Activated CD8-positive, alpha-beta T cell treated with anti-CD3 and anti-CD28 coated beads, Interleukin-2, amount 10 ng/mL, durations not matched to agents 7 days and 5 days (primary cell): ENCODE data around the gene KDM5C. TPM values are rescaled to one million over a fixed set of nuclear protein-coding genes. Genes with fewer than 3 reads are reported as not detected.

ENCODE experiments used
- ATAC-seq: fragments of 150-1000 bp; cut with Tn5 transposase; one replicate; pipeline ENCODE4 v1.10.0; 2021; ENCODE audit warnings: moderate library complexity
- CTCF ChIA-PET: fragments of 350-600 bp; sonication (Branson Sonifier 250); formaldehyde crosslinking; loops from one replicate; lab custom pipeline; 2021; ENCODE audit warnings: antibody characterized with exemption; lab: Charles Lee
- POLR2A ChIA-PET: fragments of 350-600 bp; sonication (Branson Sonifier 250); formaldehyde crosslinking; loops from one replicate; lab custom pipeline; 2021; ENCODE audit warnings: antibody characterized with exemption; lab: Charles Lee
- DNase-seq: peaks from one replicate; pipeline ENCODE4 v3.0.0-alpha.2; 2020
- H3K27ac Mint-ChIP-seq: one replicate; pipeline ENCODE4 v1.8.0; 2021; ENCODE audit warnings: mild to moderate bottlenecking, mixed read lengths
- H3K27me3 Mint-ChIP-seq: one replicate; pipeline ENCODE4 v1.8.0; 2021; ENCODE audit warnings: low read depth, mixed read lengths
- H3K36me3 Mint-ChIP-seq: one replicate; pipeline ENCODE4 v1.8.0; 2021; ENCODE audit warnings: low read depth, mixed read lengths
- H3K4me1 Mint-ChIP-seq: one replicate; pipeline ENCODE4 v1.8.0; 2021; ENCODE audit warnings: low read depth, mixed read lengths
- H3K4me3 Mint-ChIP-seq: one replicate; pipeline ENCODE4 v1.8.0; 2021; ENCODE audit warnings: mild to moderate bottlenecking, mixed read lengths
- H3K9me3 Mint-ChIP-seq: one replicate; pipeline ENCODE4 v1.8.0; 2022; ENCODE audit warnings: mixed read lengths; ENCODE audit not compliant: insufficient read depth
- total RNA-seq, 2 experiments: library from RNA; stranded (reverse); gene quantifications; one replicate each; pipeline ENCODE4 v1.2.3, GENCODE V29; 2021

Gene KDM5C
- total RNA-seq, 2 experiments from 2014 or later, result 81.8 to 84.4 TPM

DNA sequence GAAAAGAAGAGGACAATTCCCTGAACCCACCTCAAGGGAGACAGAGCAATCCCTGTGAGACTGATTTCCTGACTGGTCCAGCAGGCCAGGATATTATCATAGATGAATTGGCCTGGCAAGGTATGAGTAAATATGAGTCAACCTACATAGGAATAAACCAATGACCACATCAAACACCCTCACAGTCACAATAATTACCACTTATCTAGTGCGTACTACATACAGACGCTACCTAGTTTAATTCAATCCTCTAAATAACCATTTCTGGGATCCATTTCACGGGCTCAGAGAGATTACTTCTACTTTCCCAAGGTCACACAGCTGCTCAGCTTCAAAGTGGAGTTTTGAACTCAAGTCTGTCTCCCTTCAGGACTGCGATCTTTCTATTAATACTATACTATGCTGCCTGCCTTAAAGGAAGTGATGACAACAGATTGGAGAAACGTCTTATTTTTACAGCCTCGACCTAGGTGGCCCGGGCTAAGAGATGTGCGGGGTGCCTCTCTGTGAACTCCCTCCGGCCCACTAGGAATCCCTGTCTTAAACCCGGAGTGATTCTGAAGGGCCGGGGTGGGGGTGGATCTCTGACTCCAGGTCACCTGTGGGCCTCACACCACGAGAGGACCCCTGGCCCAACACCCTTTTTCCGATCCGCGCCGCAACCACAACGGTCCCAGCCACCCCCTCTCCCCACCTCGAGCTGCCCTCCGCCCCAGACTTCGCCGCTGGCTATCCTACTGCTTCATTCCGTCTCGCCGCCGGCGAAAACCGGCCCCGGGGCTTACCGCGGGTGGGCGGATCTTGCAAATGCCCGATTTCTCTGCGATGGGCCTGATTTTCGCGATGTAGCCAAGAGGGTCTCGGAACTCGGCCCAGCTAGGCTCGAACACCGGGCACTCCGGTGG is 800 bp downstream of the KDM5C start:
- H3K27ac Mint-ChIP-seq, result peak overlapping the region; percentile 97
- peaks cover 47% of the 10 kb centered on the region for H3K4me1 Mint-ChIP-seq
- H3K9me3 Mint-ChIP-seq, result no peaks in the 10 kb centered on the region
- ChIA-PET POLR2A (interaction anchor here (1.9 kb wide), 1 partner anchor 8 kb away, joined by 8 read pairs; no protein-coding TSS in a partner anchor), CTCF (interaction anchor here (1.0 kb wide), 1 partner anchor 152 kb away, joined by 3 read pairs; no protein-coding TSS in a partner anchor)
- peaks cover 20% of the 10 kb centered on the region for H3K36me3 Mint-ChIP-seq
- peak overlapping the region; percentile 90 for H3K4me3 Mint-ChIP-seq
- ATAC-seq (peak; percentile 18), DNase-seq (peak; percentile 22)
- peaks cover 2% of the 10 kb centered on the region for H3K27me3 Mint-ChIP-seq

DNA sequence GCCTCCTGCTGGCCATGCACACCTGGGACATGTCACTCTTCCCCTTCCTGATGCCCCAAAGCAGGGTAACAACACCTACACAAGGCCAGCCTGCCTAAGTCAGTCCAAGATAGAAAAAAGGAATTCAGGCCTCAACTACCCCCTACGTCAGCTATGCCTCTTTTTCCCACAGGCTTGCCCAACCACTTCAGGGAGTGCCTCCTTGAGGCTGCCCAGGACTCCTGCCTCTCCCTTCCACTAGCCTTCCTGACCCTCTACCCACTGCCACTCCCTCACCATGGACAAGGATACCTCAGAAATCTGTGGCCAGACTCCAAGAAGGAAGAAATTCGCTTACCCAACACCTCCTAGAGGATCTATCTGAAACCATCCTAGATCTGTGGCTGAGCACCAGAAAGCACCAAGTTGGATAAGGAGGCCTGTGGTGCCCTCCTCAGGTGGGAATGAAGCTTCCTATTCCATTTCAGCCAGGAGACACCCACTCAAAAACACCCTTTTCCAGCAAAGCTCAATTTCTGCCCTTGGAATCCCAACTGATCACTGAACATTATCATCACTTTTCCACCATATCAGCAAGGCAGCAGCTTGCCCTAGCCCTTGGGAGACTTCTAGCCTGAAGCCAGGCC is 1.8 kb downstream of the KDM5C start:
- Mint-ChIP-seq H3K4me1 (peaks cover 47% of the 10 kb centered on the region), H3K27ac (peak overlapping the region; percentile 97), H3K36me3 (peaks cover 22% of the 10 kb centered on the region), H3K4me3 (peak overlapping the region; percentile 90), H3K27me3 (no peaks in the 10 kb centered on the region), H3K9me3 (no peaks in the 10 kb centered on the region)
- ATAC-seq, result no peak
- CTCF ChIA-PET, result no interaction called here
- no peak for DNase-seq
- POLR2A ChIA-PET, result no interaction called here

DNA sequence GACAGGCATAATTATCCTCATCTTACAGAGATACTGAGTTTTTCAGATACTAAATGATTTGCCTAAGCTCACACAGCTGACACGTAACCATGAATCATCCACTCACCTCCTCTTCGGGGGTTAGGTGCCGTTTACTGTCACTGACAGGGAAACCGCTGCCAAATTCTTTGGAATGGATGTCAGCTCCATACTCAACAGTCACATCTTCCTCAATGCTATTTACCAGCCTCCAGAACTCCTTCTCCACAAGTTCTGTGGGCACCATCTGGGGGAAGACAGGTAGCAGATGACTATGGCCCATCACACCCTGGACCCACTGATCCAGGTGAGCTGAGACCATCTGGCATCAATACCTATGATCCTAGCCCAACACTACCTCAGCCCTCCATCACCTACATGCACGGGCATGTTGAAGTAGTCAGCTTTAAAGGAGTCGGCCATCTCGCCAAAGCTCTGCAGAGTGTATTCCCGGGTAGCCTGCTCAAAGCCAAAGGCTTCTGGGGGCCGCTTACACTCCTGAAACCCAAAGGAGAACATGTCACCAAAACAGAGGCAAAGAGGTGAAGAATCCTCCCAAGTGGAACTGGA is 13.5 kb downstream of the KDM5C start:
- no peak overlapping the region for H3K27ac Mint-ChIP-seq
- POLR2A ChIA-PET, result interaction anchor here (1.4 kb wide), 1 partner anchor 14 kb away, joined by 4 read pairs; no protein-coding TSS in a partner anchor

DNA sequence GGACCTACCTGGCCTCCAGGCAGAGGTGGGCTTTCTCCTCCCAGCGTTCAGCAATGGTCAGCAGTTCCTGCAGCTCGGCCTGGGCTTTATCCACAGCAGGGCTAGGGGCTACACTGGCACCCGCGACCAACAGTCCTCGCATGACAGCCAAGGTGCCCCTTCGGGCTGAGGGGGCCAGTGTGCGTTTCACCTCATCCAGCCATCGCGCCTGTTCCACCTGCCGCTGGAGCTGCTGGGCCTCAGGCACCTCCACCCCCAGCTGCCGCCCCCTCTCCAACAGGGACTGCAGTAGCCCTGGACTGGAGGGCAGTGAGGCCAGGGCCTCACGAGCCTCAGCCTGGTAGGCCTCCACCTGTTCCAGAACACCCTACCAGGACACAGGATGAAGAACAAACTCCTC is 28.3 kb downstream of the KDM5C start:
- Mint-ChIP-seq H3K9me3 (no peaks in the 10 kb centered on the region), H3K36me3 (peaks cover 36% of the 10 kb centered on the region), H3K27ac (no peak overlapping the region), H3K4me1 (no peaks in the 10 kb centered on the region), H3K27me3 (no peaks in the 10 kb centered on the region), H3K4me3 (no peak overlapping the region)
- ATAC-seq (no peak), DNase-seq (no peak)
- CTCF ChIA-PET, result no interaction called here
- POLR2A ChIA-PET, result no interaction called here

More for the DNA sequence above, 13.5 kb downstream of the KDM5C start:
- peaks cover 53% of the 10 kb centered on the region for H3K36me3 Mint-ChIP-seq
- no peak for ATAC-seq
- no peaks in the 10 kb centered on the region for H3K9me3 Mint-ChIP-seq
- DNase-seq, result no peak
- H3K4me3 Mint-ChIP-seq, result no peak overlapping the region
- H3K4me1 Mint-ChIP-seq, result no peaks in the 10 kb centered on the region
- CTCF ChIA-PET, result no interaction called here
- no peaks in the 10 kb centered on the region for H3K27me3 Mint-ChIP-seq

DNA sequence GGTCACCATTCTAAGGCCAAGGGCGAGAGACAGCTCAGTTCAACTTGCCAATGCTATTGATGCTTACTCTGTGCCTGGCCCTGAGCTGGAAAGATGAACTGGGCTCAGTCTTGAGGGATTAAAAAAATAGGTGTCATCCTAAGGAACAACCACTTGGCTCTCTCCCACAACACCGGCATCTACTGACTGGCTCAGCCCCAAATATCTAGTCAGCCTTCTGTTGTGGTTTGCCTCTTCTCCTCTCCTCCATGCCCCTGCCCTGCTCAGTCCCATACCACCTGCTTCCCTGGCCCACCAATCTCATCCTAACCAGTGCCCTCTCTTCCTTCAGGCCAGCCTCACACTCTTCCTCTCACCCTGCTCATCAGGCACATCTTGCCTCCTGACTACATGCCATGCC is 29.6 kb downstream of the KDM5C start:
- Mint-ChIP-seq H3K27me3 (no peaks in the 10 kb centered on the region), H3K27ac (no peak overlapping the region), H3K9me3 (no peaks in the 10 kb centered on the region), H3K4me3 (no peak overlapping the region), H3K36me3 (peaks cover 33% of the 10 kb centered on the region), H3K4me1 (no peaks in the 10 kb centered on the region)
- CTCF ChIA-PET, result no interaction called here
- POLR2A ChIA-PET, result no interaction called here
- no peak for ATAC-seq
- DNase-seq, result no peak

DNA sequence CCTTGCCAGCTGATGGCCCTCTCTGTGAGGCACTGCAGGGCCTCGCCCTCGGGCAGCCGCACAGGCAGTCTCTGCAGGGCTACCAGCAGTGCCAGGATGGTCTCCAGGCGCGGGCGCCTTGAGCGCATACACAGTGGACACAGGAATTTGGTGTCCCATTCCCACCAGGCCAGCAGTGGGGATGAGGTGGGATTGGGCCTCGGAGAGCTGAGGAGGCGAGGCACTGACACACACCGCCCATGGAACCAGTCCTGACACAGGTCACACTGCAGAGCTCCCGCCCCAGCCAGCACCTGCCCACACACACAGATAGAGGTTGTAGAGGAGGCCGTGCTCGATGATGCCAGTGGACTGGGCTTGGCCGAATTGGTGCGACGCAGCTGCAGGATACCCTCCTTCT is 30.7 kb downstream of the KDM5C start:
- no peak overlapping the region for H3K4me3 Mint-ChIP-seq
- CTCF ChIA-PET, result no interaction called here
- DNase-seq (no peak), ATAC-seq (no peak)
- H3K27me3 Mint-ChIP-seq, result no peaks in the 10 kb centered on the region
- H3K36me3 Mint-ChIP-seq, result peaks cover 30% of the 10 kb centered on the region
- H3K4me1 Mint-ChIP-seq, result peaks cover 3% of the 10 kb centered on the region
- POLR2A ChIA-PET, result no interaction called here
- no peak overlapping the region for H3K27ac Mint-ChIP-seq
- no peaks in the 10 kb centered on the region for H3K9me3 Mint-ChIP-seq

DNA sequence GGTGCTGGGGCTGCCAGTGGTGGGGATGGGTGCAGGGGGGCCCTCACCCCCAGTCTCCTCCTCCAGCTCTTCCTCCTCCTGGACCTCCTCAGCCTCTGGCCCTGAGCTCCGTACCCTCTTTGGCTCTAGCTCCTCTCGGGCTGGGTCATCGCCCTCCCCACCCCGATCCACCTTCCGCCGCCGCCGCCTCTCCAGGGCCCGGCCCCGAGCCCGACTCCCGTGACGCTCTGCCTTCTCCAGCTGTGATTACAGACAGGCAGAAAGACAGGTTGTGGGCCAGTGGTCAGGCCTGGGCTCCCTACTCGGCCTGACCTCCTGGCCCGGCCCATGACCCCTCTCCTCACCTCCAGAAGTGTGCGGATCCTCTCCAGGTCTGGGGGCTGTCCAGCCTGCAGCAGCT is 31.9 kb downstream of the KDM5C start:
- Mint-ChIP-seq H3K36me3 (peaks cover 22% of the 10 kb centered on the region), H3K27me3 (no peaks in the 10 kb centered on the region)
- CTCF ChIA-PET, result no interaction called here

DNA sequence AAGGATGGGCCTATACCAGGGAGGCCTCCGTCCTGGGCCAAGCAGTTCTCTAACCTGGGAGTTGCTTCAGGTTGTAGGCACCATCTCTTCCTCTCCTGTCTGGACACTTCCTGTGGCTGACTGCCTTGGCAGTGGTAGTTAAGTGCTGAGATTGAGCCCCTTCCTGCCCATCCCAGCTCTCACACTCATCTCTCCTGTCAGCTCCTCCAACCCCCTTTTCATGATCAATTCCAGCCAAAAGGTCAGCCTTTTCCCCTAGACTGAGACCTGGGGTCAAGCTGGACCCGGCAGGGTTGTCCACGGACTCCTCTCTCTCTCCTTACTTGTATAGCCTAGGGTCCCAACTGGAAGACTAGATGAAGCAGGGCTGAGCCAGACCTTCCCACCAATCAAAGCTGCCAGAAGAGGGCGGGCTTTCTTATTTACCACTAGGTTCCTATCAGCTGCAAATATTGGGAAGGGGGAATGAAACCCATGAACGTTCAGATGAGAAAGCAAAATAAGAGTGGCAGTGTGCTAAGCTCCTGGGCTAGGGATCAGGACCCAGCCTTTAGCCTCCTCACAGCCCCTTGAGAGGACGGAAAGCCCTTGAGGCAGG is 34.5 kb downstream of the KDM5C start:
- no peak overlapping the region for H3K27ac Mint-ChIP-seq
- no peaks in the 10 kb centered on the region for H3K27me3 Mint-ChIP-seq
- peaks cover 6% of the 10 kb centered on the region for H3K4me1 Mint-ChIP-seq
- peaks cover 5% of the 10 kb centered on the region for H3K36me3 Mint-ChIP-seq
- no peak overlapping the region for H3K4me3 Mint-ChIP-seq
- DNase-seq (no peak), ATAC-seq (no peak)
- CTCF ChIA-PET, result interaction anchor here (1.2 to 1.7 kb wide), 3 partner anchors 14 to 30 kb away, joined by 3 to 5 read pairs (median 4); no protein-coding TSS in a partner anchor
- POLR2A ChIA-PET, result no interaction called here
- no peaks in the 10 kb centered on the region for H3K9me3 Mint-ChIP-seq

More for the DNA sequence above, 31.9 kb downstream of the KDM5C start:
- Mint-ChIP-seq H3K27ac (no peak overlapping the region), H3K9me3 (no peaks in the 10 kb centered on the region), H3K4me1 (peaks cover 6% of the 10 kb centered on the region), H3K4me3 (no peak overlapping the region)
- POLR2A ChIA-PET, result no interaction called here
- ATAC-seq (no peak), DNase-seq (no peak)

DNA sequence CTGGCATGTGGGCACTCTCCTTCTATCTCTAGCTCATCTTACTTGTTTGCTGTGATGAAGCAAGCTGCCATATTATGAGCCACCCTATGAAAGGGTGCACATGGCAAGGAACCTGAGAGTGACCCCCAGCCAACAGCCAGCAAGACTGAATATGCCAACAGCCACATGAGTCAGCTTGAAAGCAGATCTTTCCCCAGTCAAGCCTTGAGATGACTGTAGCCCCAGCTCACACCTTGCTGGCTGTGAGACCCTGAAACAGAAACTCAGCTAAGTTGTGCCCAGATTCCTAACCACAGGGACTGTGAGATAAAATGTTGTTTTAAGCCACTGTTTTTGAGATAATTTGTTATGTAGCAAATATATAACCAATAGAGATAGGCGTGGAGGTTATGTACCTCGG is 36.2 kb downstream of the KDM5C start:
- no peaks in the 10 kb centered on the region for H3K27me3 Mint-ChIP-seq
- H3K4me3 Mint-ChIP-seq, result no peak overlapping the region
- POLR2A ChIA-PET, result no interaction called here
- H3K36me3 Mint-ChIP-seq, result peaks cover 2% of the 10 kb centered on the region
- H3K27ac Mint-ChIP-seq, result no peak overlapping the region
- peaks cover 6% of the 10 kb centered on the region for H3K4me1 Mint-ChIP-seq
- no peak for DNase-seq
- no peaks in the 10 kb centered on the region for H3K9me3 Mint-ChIP-seq
- peak; percentile 47 for ATAC-seq
- CTCF ChIA-PET, result no interaction called here

DNA sequence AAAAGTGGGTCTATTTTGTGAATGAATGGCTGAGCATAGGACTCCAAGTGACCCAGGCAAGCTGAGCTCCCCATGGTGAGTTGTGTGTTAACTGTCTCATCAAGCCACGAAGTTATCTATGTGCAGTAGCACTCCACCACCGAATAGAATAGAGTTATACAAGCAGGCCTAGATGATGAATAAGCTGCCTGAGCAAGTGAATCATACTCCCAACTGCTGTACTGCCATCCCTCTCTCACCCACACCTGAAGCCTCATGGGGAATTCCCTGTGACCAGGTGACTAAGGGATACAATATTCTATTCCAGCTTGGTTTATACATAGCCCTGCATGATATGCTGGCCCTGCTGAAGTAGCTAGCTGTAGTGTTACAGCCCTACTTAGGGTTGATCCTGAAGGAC is 38.7 kb downstream of the KDM5C start:
- H3K9me3 Mint-ChIP-seq, result no peaks in the 10 kb centered on the region
- peaks cover 6% of the 10 kb centered on the region for H3K4me1 Mint-ChIP-seq
- ChIA-PET POLR2A (no interaction called here), CTCF (no interaction called here)
- no peak for ATAC-seq
- no peak overlapping the region for H3K27ac Mint-ChIP-seq
- no peaks in the 10 kb centered on the region for H3K27me3 Mint-ChIP-seq
- H3K36me3 Mint-ChIP-seq, result no peaks in the 10 kb centered on the region
- DNase-seq, result no peak
- H3K4me3 Mint-ChIP-seq, result no peak overlapping the region

DNA sequence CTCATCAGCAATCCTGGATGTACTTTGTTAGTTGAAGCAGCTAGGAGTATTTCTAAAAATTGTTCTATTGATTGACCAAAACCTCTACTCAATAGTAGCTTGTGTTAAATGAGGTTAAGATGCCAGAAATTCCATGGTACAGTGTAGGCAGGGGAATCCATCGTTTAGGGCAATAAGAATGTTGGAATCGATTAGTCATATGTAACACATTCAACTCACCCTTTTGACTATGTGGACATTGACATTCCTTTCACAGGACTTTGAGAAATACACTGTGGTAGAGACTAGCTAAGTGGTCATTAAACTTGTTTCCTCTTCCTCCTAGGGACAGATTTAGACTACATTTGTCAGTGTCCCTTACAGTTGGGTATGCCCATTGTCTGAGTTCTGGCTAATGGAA is 40.2 kb downstream of the KDM5C start:
- H3K27ac Mint-ChIP-seq, result no peak overlapping the region
- ChIA-PET POLR2A (interaction anchor here (0.6 kb wide), 1 partner anchor 189 kb away, joined by 3 read pairs; no protein-coding TSS in a partner anchor), CTCF (no interaction called here)
- no peak overlapping the region for H3K4me3 Mint-ChIP-seq
- no peaks in the 10 kb centered on the region for H3K27me3 Mint-ChIP-seq
- H3K9me3 Mint-ChIP-seq, result no peaks in the 10 kb centered on the region
- DNase-seq (no peak), ATAC-seq (no peak)
- H3K4me1 Mint-ChIP-seq, result peaks cover 6% of the 10 kb centered on the region
- H3K36me3 Mint-ChIP-seq, result no peaks in the 10 kb centered on the region
